Right cardiac atrium (tissue), 5 donors: Measurements from ENCODE around the gene BTBD19. TPM values are rescaled to one million over a fixed set of nuclear protein-coding genes. Genes with fewer than 3 reads are reported as not detected.
"Not testable (repeated sequence)": the region's sequence is repeated elsewhere in the genome, so short reads cannot be mapped to it uniquely, and the experiment has no call there.

Experiments
- ATAC-seq, 2 donors: fragments of 200-7000 bp; cut with Tn5 transposase; one replicate each; pipeline versions ENCODE4 v1.8.0 to v1.9.1; 2020; ENCODE audit warnings: moderate library complexity in 2 of 2, mild to moderate bottlenecking in 1 of 2
- DNase-seq, 3 donors: peaks; one replicate each; pipeline ENCODE4 v3.0.0-alpha.2; 2020
- H3K27ac ChIP-seq: one replicate; pipeline ENCODE4 v1.5.1; 2013; ENCODE audit warnings: mild to moderate bottlenecking, low read length, control low read depth, moderate library complexity
- H3K27me3 ChIP-seq: one replicate; pipeline ENCODE4 v1.6.1; 2013; ENCODE audit not compliant: control insufficient read depth, insufficient read depth
- H3K4me1 ChIP-seq: one replicate; pipeline ENCODE4 v1.6.1; 2013; ENCODE audit warnings: low read length; ENCODE audit not compliant: control insufficient read depth, insufficient read depth
- H3K4me3 ChIP-seq: one replicate; pipeline ENCODE4 v1.5.1; 2013; ENCODE audit warnings: low read length, control low read depth
- H3K9me3 ChIP-seq: one replicate; pipeline ENCODE4 v1.6.1; 2013; ENCODE audit warnings: low read length; ENCODE audit not compliant: control insufficient read depth
- WGBS: extraction: QIAGEN DNeasy Blood & Tissue Kit; methylation state at CpG from one replicate; pipeline ENCODE4 v1.1.7; 2013; 5-methylcytosine and 5-hydroxymethylcytosine counted together
- intact Hi-C, 4 donors: fragments of 100-400 bp; cut with DNase I; formaldehyde crosslinking; loops; one replicate each; pipeline versions ENCODE4 v1.11.0 to v1.14.0; 2022 to 2023
- polyA plus RNA-seq: library from polyadenylated mRNA; stranded (reverse); fragments of 200-250 nt; gene quantifications from one replicate; pipeline ENCODE4 v1.2.3, GENCODE V29; 2013
- total RNA-seq, 4 donors: library from RNA; stranded (reverse); fragmentation: NEBNext Ultra II Directional; extraction: Animal tissue kit (Norgen Biotek cat#: 25700); gene quantifications; one replicate each; pipeline ENCODE4 v1.2.1, GENCODE V29; 2021
- donor health status: healthy with polysubstance abuse.
- donor health status: DM: no; HTN: yes; CAD: no.
- donor health status: DM: no; HTN: no; CAD: no.
- donor health status: DM: no; HTN: yes; CAD: no; lungs with severe emphysema.
- donor health status: DM: yes; HTN: yes; CAD: no.

BTBD19 gene
- total and polyA plus RNA-seq, 5 donors = 5.1 to 8.8 (median 5.8) TPM

GRCh38 chr1:44822981-44823451 lies 14.7 kb downstream of the BTBD19 start:
- peak in 2 of 3 donors; percentile 64 to 70 for DNase-seq
- 82% methylated on average over 15 of the region's 15 CpGs for WGBS
- H3K9me3 ChIP-seq = no peaks in the 10 kb centered on the region
- H3K4me3 ChIP-seq = no peak overlapping the region
- H3K27ac ChIP-seq = no peak overlapping the region
- intact Hi-C loops = no loop called here
- no peaks in the 10 kb centered on the region for H3K27me3 ChIP-seq
- ATAC-seq = no peak
- H3K4me1 ChIP-seq = peaks cover 2% of the 10 kb centered on the region

DNA sequence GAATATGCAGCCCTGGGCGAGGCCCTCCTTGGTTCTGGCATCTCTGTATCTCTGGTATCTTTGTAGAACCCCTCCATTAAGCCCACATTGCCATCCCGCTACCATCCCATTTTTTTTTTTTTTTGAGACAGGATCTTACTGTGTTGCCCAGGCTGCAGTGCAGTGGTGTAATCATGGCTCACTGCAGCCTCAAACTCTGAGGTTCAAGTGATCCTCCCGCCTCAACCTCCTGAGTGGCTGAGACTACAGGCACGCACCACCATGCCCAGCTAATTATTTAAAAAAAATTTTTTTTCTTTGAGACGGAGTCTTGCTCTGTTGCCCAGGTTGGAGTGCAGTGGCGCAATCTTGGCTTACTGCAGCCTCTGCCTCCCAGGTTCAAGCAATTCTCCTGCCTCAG lies 16.1 kb downstream of the BTBD19 start:
- H3K9me3 ChIP-seq, H3K4me1 ChIP-seq, H3K27ac ChIP-seq, H3K27me3 ChIP-seq, H3K4me3 ChIP-seq, ATAC-seq, intact Hi-C loops: not testable (repeated sequence)
- WGBS = 96% methylated on average over 6 of the region's 6 CpGs
- DNase-seq = peak in 1 of 3 donors; percentile 12

DNA sequence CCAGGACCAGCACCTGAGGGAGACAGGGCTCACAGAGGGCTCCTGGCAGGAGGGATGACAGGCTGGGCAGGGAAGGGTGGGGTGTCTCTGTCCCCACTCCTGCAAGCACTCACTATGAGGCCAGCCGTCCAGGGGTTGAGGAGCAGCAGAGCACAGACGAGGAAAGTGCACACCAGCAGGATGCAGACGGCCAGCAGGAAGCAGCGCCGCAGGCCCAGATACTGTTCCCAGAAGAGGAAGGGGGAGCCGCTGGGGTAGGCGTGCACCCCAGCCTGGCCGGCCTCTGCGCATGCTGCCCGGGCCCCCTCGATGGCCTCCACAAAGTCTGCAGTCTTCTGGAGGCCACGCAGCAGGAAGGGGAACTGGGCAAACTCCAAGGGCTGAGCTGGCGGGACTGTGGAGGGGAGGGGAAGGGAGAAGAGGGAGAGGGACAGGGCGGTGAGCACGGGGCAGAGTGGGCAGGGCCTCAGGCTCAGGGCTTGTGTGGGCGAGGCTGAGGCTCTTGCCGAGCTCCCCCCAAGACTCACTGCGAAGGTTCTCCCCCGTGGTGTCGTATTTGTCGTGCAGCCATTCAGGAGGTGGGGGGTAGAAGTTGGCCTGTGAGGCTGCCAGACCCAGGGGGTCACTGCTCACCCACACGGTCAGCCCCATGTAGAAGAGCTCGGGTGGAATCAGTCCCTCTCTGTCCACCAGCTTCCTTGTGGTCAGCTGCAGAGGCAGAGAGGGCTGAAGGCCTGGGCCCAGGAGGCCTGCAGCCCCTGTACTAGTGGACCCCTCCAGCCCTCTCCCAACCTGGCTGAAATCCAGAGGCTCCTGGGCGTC lies 18.3 kb downstream of the BTBD19 start:
- Histone ChIP-seq H3K4me1 (no peaks in the 10 kb centered on the region), H3K4me3 (no peak overlapping the region), H3K27ac (no peak overlapping the region), H3K9me3 (no peaks in the 10 kb centered on the region), H3K27me3 (no peaks in the 10 kb centered on the region)
- ATAC-seq (peak; percentile 83 to 88), DNase-seq (peak; percentile 82 to 94 (median 93))
- intact Hi-C loops = no loop called here
- WGBS = 36% methylated on average over 24 of the region's 24 CpGs

DNA sequence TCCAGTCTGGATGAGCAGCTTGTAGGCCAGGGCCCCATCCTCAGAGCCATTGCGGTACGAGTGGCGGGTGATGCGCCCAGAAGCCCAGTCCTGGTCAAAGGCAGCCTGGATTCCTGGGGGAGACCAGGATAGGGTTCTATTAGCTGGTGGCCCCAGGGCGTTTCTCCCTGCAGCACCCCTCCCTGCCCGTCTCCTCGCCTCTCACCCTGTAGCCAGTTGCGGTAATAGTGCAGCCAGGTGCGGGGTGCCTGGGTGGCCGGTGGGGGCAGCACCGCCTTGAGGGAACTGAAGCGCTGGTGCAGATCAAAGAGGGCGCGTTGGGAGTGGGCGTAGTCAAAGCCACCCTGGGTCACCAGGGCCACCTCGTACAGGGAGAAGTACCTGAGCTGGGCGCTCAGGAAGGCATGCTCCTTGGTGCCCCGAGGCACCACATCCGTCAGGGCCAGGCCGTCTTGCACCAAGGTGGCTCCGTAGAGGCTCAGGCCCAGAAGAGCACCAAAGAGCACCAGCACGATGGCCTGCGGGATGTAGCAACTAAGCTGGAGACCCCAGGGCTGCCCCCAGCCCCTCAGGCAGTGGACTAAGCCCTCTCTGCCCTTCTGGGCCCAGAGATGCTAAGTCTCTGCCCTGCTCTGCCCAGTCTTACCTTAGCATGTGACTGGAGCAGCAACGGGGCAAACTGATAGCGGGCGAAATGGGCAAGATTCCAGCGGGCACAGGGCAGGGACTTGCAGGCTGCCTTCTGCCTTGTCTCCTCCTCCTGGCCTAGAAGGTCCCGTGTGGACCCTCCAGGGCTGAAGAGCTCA lies 19.1 kb downstream of the BTBD19 start:
- Histone ChIP-seq H3K27ac (no peak overlapping the region), H3K4me1 (no peaks in the 10 kb centered on the region), H3K9me3 (no peaks in the 10 kb centered on the region), H3K27me3 (no peaks in the 10 kb centered on the region), H3K4me3 (no peak overlapping the region)
- no peak for ATAC-seq
- peak in 2 of 3 donors; percentile 54 to 71 for DNase-seq
- 87% methylated on average over 28 of the region's 28 CpGs for WGBS
- intact Hi-C loops = no loop called here

DNA sequence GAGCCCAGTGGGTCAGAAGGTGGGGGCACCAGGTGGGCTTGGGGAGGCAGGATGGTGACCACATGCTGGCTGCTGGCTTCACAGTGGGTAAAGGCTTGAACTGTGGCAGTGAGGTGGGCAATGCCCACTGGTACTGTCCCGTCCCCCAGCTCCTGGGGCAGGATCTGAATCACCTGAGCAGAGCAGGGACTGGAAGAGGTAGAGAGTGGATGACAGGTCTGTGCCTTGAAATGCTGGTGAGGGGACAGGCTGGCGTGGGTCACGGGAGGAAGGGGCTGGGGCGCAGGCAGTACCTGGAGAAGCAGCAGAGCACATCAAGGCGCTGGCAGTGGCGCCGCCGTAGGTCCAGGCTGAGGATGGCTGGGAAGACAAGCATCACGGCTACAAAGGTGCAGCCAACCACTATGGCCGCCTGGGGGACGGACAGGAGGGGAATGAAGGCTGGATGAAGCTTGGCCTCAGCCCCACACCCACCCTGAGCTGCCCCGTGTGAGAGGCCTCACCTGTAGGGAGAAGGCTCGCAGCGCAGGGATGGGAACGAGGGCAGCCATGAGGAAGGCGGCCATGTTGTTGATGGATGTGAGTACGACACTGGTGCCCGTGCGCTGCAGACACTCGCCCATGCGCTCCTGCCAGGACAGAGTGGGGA lies 19.8 kb downstream of the BTBD19 start:
- DNase-seq (peak in 1 of 3 donors; percentile 64), ATAC-seq (no peak)
- no peaks in the 10 kb centered on the region for H3K4me1 ChIP-seq
- H3K9me3 ChIP-seq = no peaks in the 10 kb centered on the region
- intact Hi-C loops = no loop called here
- H3K27me3 ChIP-seq = no peaks in the 10 kb centered on the region
- H3K27ac ChIP-seq = no peak overlapping the region
- no peak overlapping the region for H3K4me3 ChIP-seq
- 96% methylated on average over 21 of the region's 21 CpGs for WGBS

DNA sequence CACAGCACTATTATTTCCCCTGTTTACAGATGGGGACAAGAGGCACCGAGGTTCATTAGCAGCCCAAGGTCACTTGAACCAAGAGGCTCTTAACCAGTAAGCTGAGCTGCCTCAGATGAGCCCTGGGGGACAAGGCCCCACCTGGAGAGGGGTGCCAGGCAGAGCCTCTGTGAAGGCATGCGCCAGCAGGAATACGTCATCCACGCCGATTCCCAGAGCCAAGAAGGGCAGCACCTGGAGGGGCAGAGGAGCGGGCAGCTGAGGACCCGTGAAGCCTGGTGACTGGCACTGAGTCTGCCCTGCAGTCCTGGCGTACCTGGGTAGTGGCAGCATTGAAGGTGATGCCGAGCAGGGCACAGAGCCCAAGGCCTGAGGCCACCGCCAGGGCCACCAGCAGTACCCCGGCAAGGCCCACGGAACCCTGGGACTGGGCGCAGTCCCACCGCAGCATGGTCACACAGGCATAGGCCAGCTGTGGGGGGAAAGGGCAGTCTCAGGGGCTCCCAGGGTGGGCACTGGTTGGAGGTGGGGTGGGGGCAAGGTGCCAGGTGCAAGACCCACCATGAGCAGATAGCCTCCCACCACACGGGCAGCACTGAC lies 20.6 kb downstream of the BTBD19 start:
- 93% methylated on average over 15 of the region's 15 CpGs for WGBS
- intact Hi-C loops = no loop called here

GRCh38 chr1:44829506-44830384 lies 21.4 kb downstream of the BTBD19 start:
- no peaks in the 10 kb centered on the region for H3K9me3 ChIP-seq
- H3K27me3 ChIP-seq = no peaks in the 10 kb centered on the region
- no peak for DNase-seq
- ATAC-seq = no peak
- H3K27ac ChIP-seq = no peak overlapping the region
- 78% methylated on average over 12 of the region's 12 CpGs for WGBS
- intact Hi-C loops = loop anchor here in 3 of 4 donors (5.0 to 10.0 kb wide), 5 partner anchors 32 to 475 kb away; partner anchors contain the start of genes BEST4 (in 1 of the 3) and EIF2B3 (in 1 of the 3)
- H3K4me1 ChIP-seq = no peaks in the 10 kb centered on the region
- H3K4me3 ChIP-seq = no peak overlapping the region

More for the DNA sequence above, 20.6 kb downstream of the BTBD19 start:
- H3K9me3 ChIP-seq = no peaks in the 10 kb centered on the region
- DNase-seq = no peak
- no peaks in the 10 kb centered on the region for H3K4me1 ChIP-seq
- ATAC-seq = no peak
- no peak overlapping the region for H3K4me3 ChIP-seq
- H3K27me3 ChIP-seq = no peaks in the 10 kb centered on the region
- no peak overlapping the region for H3K27ac ChIP-seq

DNA sequence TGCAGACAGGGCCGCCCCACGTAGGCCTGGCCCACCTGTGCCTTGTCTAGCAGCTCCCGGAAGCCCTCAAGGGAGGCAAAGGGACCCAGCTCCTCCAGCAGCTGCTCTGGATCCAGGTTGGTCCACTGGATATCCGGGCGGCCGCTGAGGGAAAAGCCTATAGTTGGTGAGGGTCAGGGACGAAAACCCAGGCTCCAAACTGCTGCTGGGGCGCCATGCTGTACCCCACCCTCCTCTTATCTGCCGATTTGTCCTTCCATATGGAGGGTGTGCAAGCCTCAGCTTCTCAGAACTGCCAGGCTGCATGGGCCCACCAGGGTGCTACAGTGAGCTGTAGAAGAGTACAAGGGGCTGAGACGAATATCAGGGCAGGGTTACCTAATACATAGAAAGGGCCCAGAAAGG lies 22.6 kb downstream of the BTBD19 start:
- DNase-seq = no peak
- H3K4me3 ChIP-seq = no peak overlapping the region
- no peaks in the 10 kb centered on the region for H3K27me3 ChIP-seq
- no peaks in the 10 kb centered on the region for H3K4me1 ChIP-seq
- intact Hi-C loops = loop anchor here in 3 of 4 donors (5.0 to 10.0 kb wide), 5 partner anchors 34 to 474 kb away; partner anchors contain the start of genes BEST4 (in 1 of the 3) and EIF2B3 (in 1 of the 3)
- no peaks in the 10 kb centered on the region for H3K9me3 ChIP-seq
- no peak for ATAC-seq
- WGBS = 78% methylated on average over 10 of the region's 10 CpGs
- no peak overlapping the region for H3K27ac ChIP-seq

- no peak for DNase-seq
- 45% methylated on average over 9 of the region's 9 CpGs for WGBS
These were observed 23.2 kb downstream of the BTBD19 start for GRCh38 chr1:44831516-44831915.

More at GRCh38 chr1:44831516-44831915, 23.2 kb downstream of the BTBD19 start:
- no peaks in the 10 kb centered on the region for H3K4me1 ChIP-seq
- intact Hi-C loops = loop anchor here in 3 of 4 donors (5.0 to 10.0 kb wide), 5 partner anchors 34 to 473 kb away; partner anchors contain the start of genes BEST4 (in 1 of the 3) and EIF2B3 (in 1 of the 3)
- H3K4me3 ChIP-seq = no peak overlapping the region
- no peaks in the 10 kb centered on the region for H3K9me3 ChIP-seq
- H3K27me3 ChIP-seq = no peaks in the 10 kb centered on the region
- no peak for ATAC-seq
- H3K27ac ChIP-seq = no peak overlapping the region
